ENCODE results near the gene UBE2H. TPM values are rescaled to one million over a fixed set of nuclear protein-coding genes. Genes with fewer than 3 reads are reported as not detected.

UBE2H gene
- total RNA-seq, 1 donor from 2014 or later = 194 TPM

DNA sequence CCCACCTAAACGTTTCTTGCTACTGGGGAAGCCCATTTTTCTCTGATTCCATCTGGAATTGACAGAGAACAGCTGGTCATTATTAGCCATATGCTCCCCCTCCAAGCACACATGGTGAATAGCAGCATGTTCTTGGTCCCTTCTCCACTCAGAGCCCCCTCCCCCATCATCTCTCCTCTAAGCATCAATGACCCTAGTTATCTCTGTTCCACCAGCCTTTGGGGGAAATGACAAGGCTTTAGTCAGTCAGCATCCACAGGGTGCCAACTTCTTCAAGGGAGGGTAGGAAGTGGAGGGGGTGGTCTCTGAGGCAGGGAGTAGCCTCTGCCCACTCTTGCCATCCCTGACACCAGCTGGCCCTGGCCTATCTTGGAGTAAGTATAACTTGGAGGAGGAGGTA is 163.1 kb downstream of the UBE2H start:
- peaks cover 5% of the 10 kb centered on the region for H3K9me3 Mint-ChIP-seq (ENCODE audit: unreplicated experiment)
- FAIRE-seq (no peak), DNase-seq (ENCODE audit: low read depth) (no peak)
- H4K20me1 ChIP-seq (ENCODE audit: insufficient read depth, low read length) = peaks cover 3% of the 10 kb centered on the region
- no peaks in the 10 kb centered on the region for H3K9me3 ChIP-seq (ENCODE audit: insufficient read depth, low read depth, low read length)
- H3K36me3 Mint-ChIP-seq (ENCODE audit: low read depth, unreplicated experiment) = peaks cover 2% of the 10 kb centered on the region
- H3K27ac ChIP-seq (ENCODE audit: low read depth, low read length) = no peak overlapping the region
- no peak overlapping the region for H3K9ac ChIP-seq (ENCODE audit: low read length)
- no peak overlapping the region for H2AFZ ChIP-seq (ENCODE audit: low read depth, low read length)
- H3K27me3 Mint-ChIP-seq (ENCODE audit: low read depth, unreplicated experiment) = peaks cover 64% of the 10 kb centered on the region
- H3K4me1 Mint-ChIP-seq (ENCODE audit: low read depth, unreplicated experiment) = peaks cover 3% of the 10 kb centered on the region
- H3K27ac Mint-ChIP-seq (ENCODE audit: unreplicated experiment) = no peak overlapping the region
- H3K27me3 ChIP-seq (ENCODE audit: insufficient read depth, low read length) = peaks cover 29% of the 10 kb centered on the region
- no peaks in the 10 kb centered on the region for H3K79me2 ChIP-seq (ENCODE audit: insufficient read depth, low read length)
- H3K4me2 ChIP-seq (ENCODE audit: low read length) = no peak overlapping the region
- no peak overlapping the region for H3K4me3 Mint-ChIP-seq (ENCODE audit: unreplicated experiment)
- TF ChIP-seq, protein P1, sequence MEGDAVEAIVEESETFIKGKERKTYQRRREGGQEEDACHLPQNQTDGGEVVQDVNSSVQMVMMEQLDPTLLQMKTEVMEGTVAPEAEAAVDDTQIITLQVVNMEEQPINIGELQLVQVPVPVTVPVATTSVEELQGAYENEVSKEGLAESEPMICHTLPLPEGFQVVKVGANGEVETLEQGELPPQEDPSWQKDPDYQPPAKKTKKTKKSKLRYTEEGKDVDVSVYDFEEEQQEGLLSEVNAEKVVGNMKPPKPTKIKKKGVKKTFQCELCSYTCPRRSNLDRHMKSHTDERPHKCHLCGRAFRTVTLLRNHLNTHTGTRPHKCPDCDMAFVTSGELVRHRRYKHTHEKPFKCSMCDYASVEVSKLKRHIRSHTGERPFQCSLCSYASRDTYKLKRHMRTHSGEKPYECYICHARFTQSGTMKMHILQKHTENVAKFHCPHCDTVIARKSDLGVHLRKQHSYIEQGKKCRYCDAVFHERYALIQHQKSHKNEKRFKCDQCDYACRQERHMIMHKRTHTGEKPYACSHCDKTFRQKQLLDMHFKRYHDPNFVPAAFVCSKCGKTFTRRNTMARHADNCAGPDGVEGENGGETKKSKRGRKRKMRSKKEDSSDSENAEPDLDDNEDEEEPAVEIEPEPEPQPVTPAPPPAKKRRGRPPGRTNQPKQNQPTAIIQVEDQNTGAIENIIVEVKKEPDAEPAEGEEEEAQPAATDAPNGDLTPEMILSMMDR (IDR thresholded peaks at IDR 0.05; ENCODE audit: insufficient read depth, low read depth, low read length) = no peak
- no peak for TF ChIP-seq EZH2 (IDR thresholded peaks at IDR 0.05; ENCODE audit: insufficient read depth, low read length)
- no peak overlapping the region for H3K4me3 ChIP-seq (ENCODE audit: insufficient read depth, low read depth, low read length)
- H3K4me1 ChIP-seq (ENCODE audit: insufficient read depth, low read length) = peaks cover 4% of the 10 kb centered on the region
- H3K36me3 ChIP-seq (ENCODE audit: insufficient read depth, low read length) = no peaks in the 10 kb centered on the region

DNA sequence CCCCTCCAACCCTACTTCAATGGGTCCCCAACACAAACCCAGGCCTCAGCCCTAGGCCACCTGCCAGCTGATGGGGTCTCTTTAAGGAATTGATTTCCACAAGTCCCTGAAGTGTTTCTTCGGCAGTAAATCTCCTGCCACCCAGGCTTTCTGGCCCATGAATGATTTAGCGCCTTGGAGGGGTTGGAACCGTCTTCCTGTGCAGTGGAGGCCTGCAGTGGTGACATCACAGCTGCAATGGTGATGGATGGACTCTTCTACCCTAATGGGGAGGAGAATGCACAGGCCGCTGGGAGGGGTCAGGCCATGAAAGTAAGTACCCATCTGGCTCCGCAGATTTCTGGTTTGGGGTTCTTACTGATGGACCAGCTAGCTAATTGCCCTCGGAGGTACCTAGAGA is 163.8 kb downstream of the UBE2H start:
- Mint-ChIP-seq H3K27ac (ENCODE audit: unreplicated experiment) (no peak overlapping the region), H3K9me3 (ENCODE audit: unreplicated experiment) (peaks cover 5% of the 10 kb centered on the region), H3K4me1 (ENCODE audit: low read depth, unreplicated experiment) (peaks cover 3% of the 10 kb centered on the region), H3K36me3 (ENCODE audit: low read depth, unreplicated experiment) (peaks cover 2% of the 10 kb centered on the region), H3K27me3 (ENCODE audit: low read depth, unreplicated experiment) (peaks cover 59% of the 10 kb centered on the region), H3K4me3 (ENCODE audit: unreplicated experiment) (no peak overlapping the region)
- H3K4me3 ChIP-seq (ENCODE audit: insufficient read depth, low read depth, low read length) = no peak overlapping the region
- no peak overlapping the region for H3K9ac ChIP-seq (ENCODE audit: low read length)
- FAIRE-seq (no peak), DNase-seq (ENCODE audit: low read depth) (no peak)
- H3K9me3 ChIP-seq (ENCODE audit: insufficient read depth, low read depth, low read length) = no peaks in the 10 kb centered on the region
- H2AFZ ChIP-seq (ENCODE audit: low read depth, low read length) = no peak overlapping the region
- peaks cover 3% of the 10 kb centered on the region for H4K20me1 ChIP-seq (ENCODE audit: insufficient read depth, low read length)
- H3K79me2 ChIP-seq (ENCODE audit: insufficient read depth, low read length) = no peaks in the 10 kb centered on the region
- H3K36me3 ChIP-seq (ENCODE audit: insufficient read depth, low read length) = no peaks in the 10 kb centered on the region
- H3K4me1 ChIP-seq (ENCODE audit: insufficient read depth, low read length) = peaks cover 4% of the 10 kb centered on the region
- TF ChIP-seq EZH2 (IDR thresholded peaks at IDR 0.05; ENCODE audit: insufficient read depth, low read length) = no peak
- TF ChIP-seq, protein P1 (IDR thresholded peaks at IDR 0.05; ENCODE audit: insufficient read depth, low read depth, low read length) = no peak
- H3K27me3 ChIP-seq (ENCODE audit: insufficient read depth, low read length) = peaks cover 34% of the 10 kb centered on the region
- no peak overlapping the region for H3K27ac ChIP-seq (ENCODE audit: low read depth, low read length)
- H3K4me2 ChIP-seq (ENCODE audit: low read length) = no peak overlapping the region

DNA sequence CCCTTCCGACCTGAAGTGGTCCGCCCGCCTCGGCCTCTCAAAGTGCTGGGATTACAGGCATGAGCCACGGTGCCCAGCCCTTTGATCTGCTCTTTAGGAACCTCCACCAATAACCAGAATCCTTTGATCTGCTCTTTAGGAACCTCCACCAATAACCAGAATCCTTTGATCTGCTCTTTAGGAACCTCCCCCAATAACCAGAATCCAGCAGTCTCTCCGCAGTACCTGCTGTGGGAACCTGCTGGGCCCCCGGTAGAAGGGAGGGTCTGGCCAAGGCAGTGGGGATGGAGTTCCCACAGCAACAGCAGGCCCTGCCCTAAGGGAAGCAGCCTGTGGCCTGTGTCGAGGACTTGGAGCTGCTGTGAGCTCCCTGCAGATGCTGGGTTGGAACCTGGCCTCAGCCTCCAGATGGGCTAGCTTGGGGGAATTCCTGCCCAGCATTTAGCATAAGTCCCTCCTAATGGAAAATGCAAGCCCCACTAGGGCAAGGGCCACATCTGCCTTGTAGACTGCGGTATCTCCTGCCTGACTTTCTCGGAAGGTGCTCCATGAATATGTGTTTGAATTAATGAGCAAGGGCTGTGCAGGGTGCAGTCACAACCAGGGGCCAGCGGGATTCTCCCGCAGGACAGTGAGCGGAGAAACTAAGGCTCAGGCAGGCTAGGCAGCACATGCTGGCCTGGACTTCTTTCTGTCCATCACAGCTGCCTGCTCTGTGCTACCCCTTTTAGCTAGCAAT is 165.8 kb downstream of the UBE2H start:
- FAIRE-seq (no peak), DNase-seq (ENCODE audit: low read depth) (no peak)
- H3K4me2 ChIP-seq (ENCODE audit: low read length) = no peak overlapping the region
- no peak overlapping the region for H3K9ac ChIP-seq (ENCODE audit: low read length)
- H3K9me3 Mint-ChIP-seq (ENCODE audit: unreplicated experiment) = peaks cover 17% of the 10 kb centered on the region
- H3K9me3 ChIP-seq (ENCODE audit: insufficient read depth, low read depth, low read length) = no peaks in the 10 kb centered on the region
- peaks cover 7% of the 10 kb centered on the region for H3K4me1 ChIP-seq (ENCODE audit: insufficient read depth, low read length)
- no peaks in the 10 kb centered on the region for H3K79me2 ChIP-seq (ENCODE audit: insufficient read depth, low read length)
- H3K4me3 ChIP-seq (ENCODE audit: insufficient read depth, low read depth, low read length) = no peak overlapping the region
- H3K36me3 ChIP-seq (ENCODE audit: insufficient read depth, low read length) = no peaks in the 10 kb centered on the region
- peaks cover 53% of the 10 kb centered on the region for H3K27me3 ChIP-seq (ENCODE audit: insufficient read depth, low read length)
- H3K27ac Mint-ChIP-seq (ENCODE audit: unreplicated experiment) = no peak overlapping the region
- peaks cover 12% of the 10 kb centered on the region for H4K20me1 ChIP-seq (ENCODE audit: insufficient read depth, low read length)
- H3K4me1 Mint-ChIP-seq (ENCODE audit: low read depth, unreplicated experiment) = peaks cover 3% of the 10 kb centered on the region
- peak; percentile 55 for TF ChIP-seq EZH2 (IDR thresholded peaks at IDR 0.05; ENCODE audit: insufficient read depth, low read length)
- TF ChIP-seq, protein P1 (IDR thresholded peaks at IDR 0.05; ENCODE audit: insufficient read depth, low read depth, low read length) = no peak
- no peak overlapping the region for H3K4me3 Mint-ChIP-seq (ENCODE audit: unreplicated experiment)
- peaks cover 64% of the 10 kb centered on the region for H3K27me3 Mint-ChIP-seq (ENCODE audit: low read depth, unreplicated experiment)
- no peak overlapping the region for H3K27ac ChIP-seq (ENCODE audit: low read depth, low read length)
- no peak overlapping the region for H2AFZ ChIP-seq (ENCODE audit: low read depth, low read length)
- peaks cover 5% of the 10 kb centered on the region for H3K36me3 Mint-ChIP-seq (ENCODE audit: low read depth, unreplicated experiment)
